NT2/D1 (cell line): ENCODE data around the gene ZFP57.

Source experiments
- DNase-seq: peaks from one replicate; pipeline ENCODE4 v3.0.0-alpha.2; 2011; ENCODE audit warnings: low read depth, low spot score
- H3K27me3 ChIP-seq: 2 replicates; pipeline ENCODE4 v1.6.0; 2011; ENCODE audit warnings: mild to moderate bottlenecking; ENCODE audit not compliant: insufficient read length, insufficient read depth
- H3K36me3 ChIP-seq: 2 replicates; pipeline ENCODE4 v1.6.1; 2011; ENCODE audit warnings: mild to moderate bottlenecking, low read length, mixed read lengths; ENCODE audit not compliant: insufficient read depth, insufficient read length
- H3K4me1 ChIP-seq: 2 replicates; pipeline ENCODE4 v1.5.1; 2011; ENCODE audit not compliant: insufficient read depth, insufficient read length
- H3K4me3 ChIP-seq: 2 replicates; pipeline ENCODE4 v1.5.1; 2011; ENCODE audit warnings: low read depth; ENCODE audit not compliant: insufficient read length
- H3K9ac ChIP-seq: 2 replicates; pipeline ENCODE4 v1.6.0; 2011; ENCODE audit warnings: low read depth; ENCODE audit not compliant: insufficient read length
- H3K9me3 ChIP-seq: 2 replicates; pipeline ENCODE4 v1.5.1; 2011; ENCODE audit warnings: mild to moderate bottlenecking, low read length; ENCODE audit not compliant: insufficient read depth
- SUZ12 ChIP-seq: IDR thresholded peaks from 2 replicates; pipeline ENCODE4 v1.6.1; 2011; ENCODE audit not compliant: insufficient read length, insufficient read depth; ENCODE audit errors: extremely low read depth
- YY1 ChIP-seq: IDR thresholded peaks from 2 replicates; pipeline ENCODE4 v1.6.1; 2011; ENCODE audit not compliant: insufficient read length, insufficient read depth
- ZNF274 ChIP-seq: IDR thresholded peaks from 2 replicates; pipeline ENCODE4 v1.6.1; 2011; ENCODE audit warnings: mild to moderate bottlenecking, low read depth, low read length

ZFP57 gene

GRCh38 chr6:29680904-29681303 lies at the start of gene ZFP57:
ZFP57 (minus strand) TSS chr6:29681152; CDS start chr6:29677003, 4,149 bp downstream.
- DNase-seq = no peak
- no peaks in the 10 kb centered on the region for H3K27me3 ChIP-seq
- peaks cover 2% of the 10 kb centered on the region for H3K4me1 ChIP-seq
- TF ChIP-seq SUZ12 (no peak), YY1 (no peak), ZNF274 (no peak)
- H3K9ac ChIP-seq = no peak within 1 kb of the TSS
- no peaks in the 10 kb centered on the region for H3K36me3 ChIP-seq
- H3K9me3 ChIP-seq = no peaks in the 10 kb centered on the region; the same call in 1 of the 2 replicates
- H3K4me3 ChIP-seq = no peak within 1 kb of the TSS

- no peak for DNase-seq
- Histone ChIP-seq H3K4me3 (no peak overlapping the region), H3K27me3 (peaks cover under 1% of the 10 kb centered on the region), H3K4me1 (no peaks in the 10 kb centered on the region), H3K36me3 (peaks cover under 1% of the 10 kb centered on the region), H3K9ac (no peak overlapping the region), H3K9me3 (no peaks in the 10 kb centered on the region)
- TF ChIP-seq YY1 (no peak), SUZ12 (no peak), ZNF274 (no peak)
Observed at GRCh38 chr6:29730575-29731126, 49.7 kb upstream of the ZFP57 start.

- Histone ChIP-seq H3K27me3 (peaks cover 8% of the 10 kb centered on the region), H3K36me3 (peaks cover 3% of the 10 kb centered on the region), H3K4me1 (no peaks in the 10 kb centered on the region), H3K9ac (no peak overlapping the region), H3K4me3 (no peak overlapping the region), H3K9me3 (no peaks in the 10 kb centered on the region)
- TF ChIP-seq YY1 (no peak), ZNF274 (no peak), SUZ12 (no peak)
- DNase-seq = no peak
Observed at GRCh38 chr6:29729774-29730328, 48.9 kb upstream of the ZFP57 start.

- no peak overlapping the region for H3K9ac ChIP-seq
- peaks cover 3% of the 10 kb centered on the region for H3K36me3 ChIP-seq
- no peaks in the 10 kb centered on the region for H3K4me1 ChIP-seq
- DNase-seq = no peak
- no peaks in the 10 kb centered on the region for H3K9me3 ChIP-seq
- TF ChIP-seq SUZ12 = no peak
- TF ChIP-seq YY1 = no peak
- no peak overlapping the region for H3K4me3 ChIP-seq
- H3K27me3 ChIP-seq = peaks cover 17% of the 10 kb centered on the region
Observed at GRCh38 chr6:29728875-29729270, 47.9 kb upstream of the ZFP57 start.

GRCh38 chr6:29728173-29728874 lies 47.4 kb upstream of the ZFP57 start:
- TF ChIP-seq YY1 = no peak
- TF ChIP-seq SUZ12 = no peak
- no peak for TF ChIP-seq ZNF274
- Histone ChIP-seq H3K9me3 (no peaks in the 10 kb centered on the region), H3K9ac (no peak overlapping the region), H3K4me1 (no peaks in the 10 kb centered on the region), H3K36me3 (peaks cover 3% of the 10 kb centered on the region), H3K4me3 (no peak overlapping the region), H3K27me3 (peaks cover 21% of the 10 kb centered on the region)
- no peak for DNase-seq

- TF ChIP-seq SUZ12 (no peak), YY1 (no peak), ZNF274 (no peak)
- no peaks in the 10 kb centered on the region for H3K9me3 ChIP-seq
- H3K4me3 ChIP-seq = no peak overlapping the region
- peaks cover 21% of the 10 kb centered on the region for H3K27me3 ChIP-seq
- H3K36me3 ChIP-seq = peaks cover 3% of the 10 kb centered on the region
- no peaks in the 10 kb centered on the region for H3K4me1 ChIP-seq
- DNase-seq = no peak
- H3K9ac ChIP-seq = no peak overlapping the region
Observed at GRCh38 chr6:29727637-29728036, 46.7 kb upstream of the ZFP57 start.

- H3K36me3 ChIP-seq = peaks cover 3% of the 10 kb centered on the region
- no peaks in the 10 kb centered on the region for H3K9me3 ChIP-seq
- no peak for DNase-seq
- H3K4me3 ChIP-seq = no peak overlapping the region
- H3K4me1 ChIP-seq = no peaks in the 10 kb centered on the region
- H3K9ac ChIP-seq = no peak overlapping the region
- TF ChIP-seq YY1 = no peak
- no peak for TF ChIP-seq ZNF274
- no peak for TF ChIP-seq SUZ12
- peaks cover 24% of the 10 kb centered on the region for H3K27me3 ChIP-seq
Observed at GRCh38 chr6:29726571-29727194, 45.7 kb upstream of the ZFP57 start.
